ELR (cell line): Measurements from ENCODE around the gene AK3.
"Not testable (repeated sequence)": the region's sequence is repeated elsewhere in the genome, so short reads cannot be mapped to it uniquely, and the experiment has no call there.

Experiments
- DNase-seq: peaks from one replicate; pipeline ENCODE4 v3.0.0-alpha.2; 2015; ENCODE audit warnings: low read depth

AK3 gene

GRCh38 chr9:4665357-4665756 lies 75.6 kb downstream of the AK3 start:
- peak; percentile 40 for DNase-seq

- DNase-seq: no peak
These were observed 77.0 kb downstream of the AK3 start for GRCh38 chr9:4663956-4664355.

GRCh38 chr9:4662989-4663792 lies 77.8 kb downstream of the AK3 start:
- no peak for DNase-seq

GRCh38 chr9:4662108-4662988 lies 78.7 kb downstream of the AK3 start, which contains the start of gene PLPP6:
PLPP6 (plus strand) TSS chr9:4662294; CDS start chr9:4662376, 82 bp downstream.
- DNase-seq: peak; percentile 89

GRCh38 chr9:4661611-4662010 lies 79.4 kb downstream of the AK3 start:
- no peak for DNase-seq

GRCh38 chr9:4661165-4661564 lies 79.8 kb downstream of the AK3 start:
- peak; percentile 52 for DNase-seq

GRCh38 chr9:4660665-4661064 lies 80.3 kb downstream of the AK3 start:
- not testable (repeated sequence) for DNase-seq
